HG03460 (cell line): Measurements from ENCODE around the gene NACC2.

ENCODE experiments used
- ATAC-seq: cut with Tn5 transposase; IDR thresholded peaks from one replicate; pipeline ENCODE4 v1.9.1; 2021; ENCODE audit not compliant: unreplicated experiment

The NACC2 gene

DNA sequence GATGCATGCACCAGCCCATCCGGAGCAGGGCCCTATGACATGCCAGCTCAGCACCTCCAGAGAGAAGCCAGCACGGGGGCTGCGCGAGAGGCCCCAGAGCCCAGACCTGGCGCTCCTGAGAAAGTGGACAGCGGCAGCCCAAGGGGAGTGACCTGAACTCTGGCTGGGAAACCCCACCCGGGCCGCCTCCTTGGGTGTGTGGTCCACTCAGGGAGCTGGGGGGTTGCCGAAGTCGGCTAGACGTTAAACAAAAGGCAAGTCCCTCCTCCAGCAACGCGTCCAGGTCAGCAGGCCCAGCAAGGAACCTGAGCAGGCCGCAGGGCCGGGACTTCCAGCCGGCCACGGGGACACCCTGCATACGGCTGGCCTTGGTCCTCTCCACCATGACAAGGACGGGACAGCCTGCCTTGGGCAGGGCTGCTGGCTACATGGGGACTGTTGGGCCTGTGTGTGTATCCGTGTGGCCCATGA lies 35.7 kb downstream of the NACC2 start:
- no peak for ATAC-seq

DNA sequence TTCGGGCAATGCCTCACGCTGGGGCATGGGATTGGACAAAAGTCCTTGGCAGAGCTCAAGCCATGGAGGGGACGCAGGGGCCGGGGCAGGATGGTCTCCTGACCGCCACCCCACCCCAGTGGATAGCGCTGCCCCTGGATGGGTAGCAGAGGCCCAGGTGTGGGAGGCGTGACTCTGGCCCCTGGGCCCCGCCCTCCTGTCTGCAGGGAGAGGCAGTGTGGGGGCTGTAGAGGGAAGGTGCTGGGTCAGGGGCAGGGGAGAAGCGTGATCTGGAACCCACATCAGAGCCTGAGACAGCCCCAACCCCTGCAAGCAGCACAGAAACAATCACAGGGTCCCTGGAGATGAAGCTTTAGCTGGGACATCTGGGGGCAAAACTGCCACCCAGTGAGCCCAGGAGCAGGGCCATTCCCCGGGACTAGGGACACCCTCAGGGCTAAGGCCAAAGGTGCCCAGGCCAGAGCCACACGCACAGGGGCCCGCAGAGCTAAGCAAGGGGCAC lies 36.2 kb downstream of the NACC2 start:
- ATAC-seq: no peak

DNA sequence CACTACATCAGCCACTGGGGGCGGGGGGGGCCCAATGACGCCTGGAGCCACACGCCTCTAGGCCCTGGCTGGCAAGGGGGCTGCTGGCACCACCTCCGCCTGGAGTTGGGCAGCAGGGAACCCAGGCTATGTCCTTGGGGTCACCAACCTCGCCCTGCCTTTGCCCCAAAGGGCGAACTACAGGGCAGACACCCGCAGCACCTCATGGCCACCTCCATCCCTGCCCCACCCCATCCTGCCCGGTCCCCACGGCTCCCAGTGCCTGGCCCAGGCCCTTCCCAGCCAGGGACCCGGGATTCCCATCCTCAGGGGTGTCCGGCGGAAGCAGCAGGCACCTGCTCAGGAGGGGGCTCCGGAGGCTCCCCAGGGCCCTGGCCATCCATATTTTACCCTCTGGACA lies 37.0 kb downstream of the NACC2 start:
- ATAC-seq: no peak

DNA sequence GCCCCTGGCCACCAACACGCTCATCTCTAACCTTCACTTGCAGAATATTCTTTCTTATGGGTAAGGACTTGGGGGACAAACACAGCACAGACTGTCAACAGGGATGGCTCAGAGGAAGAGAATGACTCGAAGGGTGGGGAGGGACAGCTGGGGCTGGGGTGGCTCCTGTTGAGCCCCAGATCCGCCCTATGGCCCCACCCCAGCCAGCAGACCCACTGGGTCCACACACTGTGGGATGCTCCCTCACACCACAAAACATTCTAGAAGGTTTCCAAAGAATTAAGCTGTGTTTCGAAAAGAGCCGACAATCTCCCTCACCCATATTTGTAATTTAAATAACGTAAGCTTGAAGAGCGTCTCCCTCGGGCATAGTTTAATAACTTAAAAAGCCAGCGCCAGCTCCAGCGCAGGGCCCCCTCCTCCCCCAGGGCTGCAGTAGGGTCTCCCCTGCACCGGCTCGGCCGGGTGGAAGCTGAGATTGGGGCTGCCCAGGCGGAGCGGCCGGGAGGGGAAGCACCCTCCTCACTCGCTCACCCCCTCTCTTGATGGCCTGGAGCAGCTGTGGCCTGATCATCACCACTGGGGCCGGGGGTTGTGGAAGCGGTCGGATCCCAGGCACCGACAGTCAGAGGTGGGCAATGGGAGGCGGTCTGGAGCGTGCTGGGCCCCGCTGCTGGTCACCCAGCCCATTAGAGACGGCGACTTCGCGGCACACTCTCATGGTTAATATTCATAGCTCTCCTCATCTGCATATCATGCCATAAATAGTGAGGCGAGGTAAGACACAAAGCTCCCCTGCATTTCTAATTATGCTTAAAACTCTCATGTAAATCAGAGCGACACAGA lies 37.6 kb downstream of the NACC2 start:
- ATAC-seq: no peak

DNA sequence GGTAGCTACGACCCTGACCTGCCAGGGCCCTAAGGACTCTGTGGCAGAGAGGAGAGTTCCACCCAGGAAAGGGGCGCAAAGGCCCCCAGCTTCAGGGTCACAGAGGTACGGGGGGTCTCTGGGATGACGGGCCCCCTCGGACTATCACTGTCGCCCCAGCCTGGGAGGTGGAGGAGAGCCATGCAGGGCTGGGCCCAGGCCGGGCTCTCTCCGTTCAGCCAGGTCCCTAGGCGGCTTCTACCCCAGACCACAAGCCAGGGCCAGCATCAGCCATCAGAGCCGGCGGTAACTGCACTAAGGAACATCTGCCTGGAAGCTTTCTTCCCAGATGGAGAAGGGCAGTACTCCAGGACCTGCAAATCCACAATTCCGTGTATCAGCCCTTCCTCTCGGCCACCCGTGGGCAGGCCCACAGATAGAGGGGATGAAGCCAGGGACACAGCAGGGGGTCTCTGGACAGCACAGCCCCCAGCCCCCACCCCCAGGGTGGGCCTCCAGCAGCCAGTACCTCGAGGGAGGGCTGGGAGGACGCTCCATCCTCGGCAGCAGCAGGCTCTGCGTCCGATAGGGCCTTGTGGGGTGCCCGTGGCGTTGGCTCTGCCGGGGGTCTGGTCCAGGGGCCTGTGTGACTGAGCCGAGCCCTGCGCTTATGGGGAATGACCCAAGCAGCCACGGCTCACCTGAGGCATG lies 38.4 kb downstream of the NACC2 start:
- ATAC-seq: no peak

DNA sequence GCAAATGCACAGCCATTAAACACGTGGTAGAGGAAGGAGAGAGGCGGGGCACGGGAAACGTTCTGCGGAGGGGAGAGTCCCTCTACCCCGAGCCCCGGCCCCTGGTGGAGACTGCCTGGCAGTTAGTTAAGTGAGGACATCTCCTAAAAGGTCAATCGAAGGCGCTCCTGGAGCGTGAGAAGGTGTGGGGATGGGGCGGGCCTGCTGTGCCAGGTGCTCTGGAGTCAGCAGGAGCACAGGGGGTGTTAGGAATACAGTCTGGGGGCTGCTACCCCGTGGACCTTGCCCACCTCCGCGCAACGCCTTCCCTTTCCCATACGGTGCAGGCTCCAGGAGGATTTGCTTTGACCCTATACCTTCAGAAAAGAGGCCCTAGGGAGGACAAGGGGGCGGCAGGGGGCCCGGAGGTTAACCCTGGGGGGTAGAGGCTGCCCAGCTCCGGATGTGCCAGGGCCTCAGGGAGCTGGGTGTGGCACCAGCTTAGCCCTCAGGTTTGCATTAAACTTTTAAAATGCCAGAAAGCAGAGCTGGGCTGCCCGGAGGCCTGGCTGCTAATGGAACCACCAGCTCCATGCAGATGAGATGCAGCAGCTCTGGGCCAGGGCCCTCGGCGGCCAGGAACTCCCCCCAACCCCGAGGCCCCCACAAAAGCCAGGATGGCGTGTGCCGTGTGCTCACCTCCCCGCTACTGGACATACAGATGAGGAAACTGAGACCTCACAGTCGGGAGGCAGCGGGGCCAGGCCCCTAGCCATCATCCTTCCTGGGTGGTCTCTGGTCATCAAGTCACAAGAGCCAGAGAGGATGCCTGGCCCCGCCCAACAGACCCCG lies 39.2 kb downstream of the NACC2 start:
- no peak for ATAC-seq

DNA sequence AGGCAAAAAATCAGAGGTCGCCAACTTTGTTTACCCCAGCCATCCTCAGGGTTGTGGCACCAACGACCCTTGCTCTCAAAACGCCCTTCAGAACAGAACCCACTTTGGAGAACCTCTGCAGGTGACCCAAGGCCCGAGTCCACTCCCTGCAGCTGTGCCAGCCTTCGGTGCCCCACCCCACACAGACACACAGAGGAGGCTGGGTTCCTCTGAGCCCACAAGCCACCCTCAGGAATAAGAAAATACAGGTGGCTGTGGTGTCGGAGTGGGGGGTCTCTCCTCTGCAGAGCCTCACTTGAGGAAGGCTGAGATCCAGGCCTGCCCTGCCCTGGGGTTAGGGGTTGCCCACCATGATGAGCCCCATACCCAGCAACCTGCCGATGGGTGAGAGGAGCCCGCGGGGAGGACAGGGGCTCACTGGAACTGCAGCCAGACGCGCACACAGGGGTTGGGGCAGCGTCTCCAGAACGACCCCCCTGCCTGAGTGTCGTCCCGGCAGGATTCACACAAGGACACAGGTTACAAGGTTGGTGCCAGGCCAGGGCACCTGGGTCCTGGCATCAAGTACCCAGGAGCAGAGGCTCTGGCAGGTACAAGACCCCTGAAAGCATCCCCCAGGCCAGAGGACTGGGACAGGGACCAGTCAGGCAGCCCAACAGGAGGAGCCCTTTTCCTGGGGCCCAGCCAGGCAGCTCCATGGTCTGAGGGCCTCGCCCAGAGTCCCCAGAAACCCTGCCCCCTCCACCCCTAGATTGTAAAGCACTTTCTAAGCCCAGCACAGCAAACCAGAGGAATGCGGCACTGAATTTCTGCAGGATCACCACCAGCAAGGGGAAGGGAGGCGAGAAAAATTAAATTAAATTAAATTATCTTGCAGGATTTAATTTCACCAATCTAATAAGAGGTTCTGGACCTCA lies 40.0 kb downstream of the NACC2 start:
- ATAC-seq: no peak

DNA sequence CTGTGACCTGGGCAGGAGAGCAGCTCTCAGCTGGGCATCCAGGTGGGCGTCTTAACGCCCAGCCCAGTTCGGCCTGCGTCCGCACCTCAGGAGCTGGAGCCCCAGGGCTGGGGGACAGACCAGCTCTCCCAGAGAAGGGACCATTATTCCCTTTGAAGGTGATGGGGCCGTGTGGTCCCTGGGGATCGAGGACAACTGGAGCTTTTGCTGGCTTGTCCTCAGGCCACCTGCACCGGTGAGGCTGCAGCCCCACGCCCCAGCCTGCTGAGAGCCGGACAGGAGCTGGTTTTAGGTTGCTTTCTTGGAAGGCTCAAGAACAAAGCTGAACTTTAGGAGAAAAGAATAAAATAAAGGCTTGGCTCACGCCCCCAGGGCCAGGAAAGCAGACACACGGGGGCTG lies 40.9 kb downstream of the NACC2 start:
- ATAC-seq: no peak

DNA sequence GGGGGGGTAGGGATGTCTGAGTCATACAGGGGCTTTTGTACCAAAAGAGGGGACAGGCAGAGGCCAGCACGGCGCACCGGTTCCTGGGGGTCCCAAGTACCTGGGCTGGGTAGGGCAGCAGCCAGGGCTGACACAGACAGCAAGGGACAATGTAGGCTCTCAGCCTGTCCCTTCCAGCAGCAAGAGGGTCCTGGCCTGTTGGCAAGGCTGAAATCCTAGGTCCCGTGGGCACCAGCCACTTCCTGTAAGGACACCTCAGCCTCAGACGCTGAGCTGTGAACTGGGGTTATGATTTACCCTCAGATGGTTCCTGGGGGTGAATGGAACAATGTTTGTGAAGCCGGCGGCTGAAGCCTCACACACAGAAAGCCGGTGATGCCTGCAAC lies 41.3 kb downstream of the NACC2 start:
- ATAC-seq: no peak

DNA sequence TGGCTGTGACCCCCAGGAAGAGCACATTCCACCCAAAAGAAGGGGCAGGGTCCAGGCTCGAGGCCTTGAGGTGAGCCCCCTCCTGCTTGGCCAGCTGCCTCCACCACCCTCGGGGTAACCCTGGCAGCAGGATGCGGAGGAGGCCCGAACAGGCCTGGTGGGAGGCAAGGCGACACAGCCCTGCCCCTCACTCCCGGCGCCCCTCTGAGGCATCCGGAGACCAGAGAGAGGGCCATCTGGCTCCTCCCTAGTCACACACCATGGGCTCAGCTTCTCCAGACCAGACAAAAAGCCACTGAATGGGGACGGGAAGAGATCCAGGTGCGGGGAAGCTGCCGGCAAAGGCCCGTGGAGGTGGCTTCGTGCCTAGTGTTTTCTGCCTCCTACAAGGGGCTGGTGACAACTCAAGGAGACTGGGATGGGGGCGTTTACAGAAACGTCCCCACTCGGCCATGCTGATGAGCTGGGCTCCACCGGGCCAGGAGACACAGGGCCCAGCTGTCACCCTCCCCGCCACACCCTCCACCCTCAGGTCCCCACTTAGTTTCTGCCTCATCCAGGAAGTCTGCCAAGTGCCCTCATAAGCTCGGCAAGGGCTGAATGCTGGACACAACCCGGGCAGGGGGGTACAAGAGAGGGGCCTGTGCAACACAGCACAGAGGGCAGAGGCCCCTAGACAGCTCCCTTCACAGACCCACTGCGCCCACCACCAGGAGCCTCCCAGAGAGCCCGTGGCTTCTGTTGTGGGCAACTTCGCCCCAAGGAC lies 41.9 kb downstream of the NACC2 start:
- ATAC-seq: no peak

DNA sequence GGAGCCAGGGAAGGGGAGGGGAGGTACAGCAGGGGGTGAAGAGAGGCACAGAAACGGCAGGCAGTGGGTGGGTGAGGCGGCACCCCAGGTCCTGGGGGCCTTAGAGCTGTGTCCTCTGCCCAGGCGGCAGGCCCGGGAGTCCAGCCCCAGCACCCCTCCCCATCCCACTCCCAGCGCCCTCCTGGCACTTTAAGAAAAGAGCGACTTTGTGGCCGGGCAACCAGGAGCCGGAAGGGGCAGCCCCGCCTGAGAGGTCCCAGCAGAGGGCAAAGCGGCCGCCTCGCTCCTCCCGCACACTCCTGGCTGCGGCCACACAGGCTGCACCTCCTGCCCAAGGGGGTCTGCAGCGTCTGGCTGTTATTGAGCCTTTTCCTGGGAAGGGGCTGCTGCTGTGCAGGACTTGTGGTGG lies 42.6 kb downstream of the NACC2 start:
- no peak for ATAC-seq

DNA sequence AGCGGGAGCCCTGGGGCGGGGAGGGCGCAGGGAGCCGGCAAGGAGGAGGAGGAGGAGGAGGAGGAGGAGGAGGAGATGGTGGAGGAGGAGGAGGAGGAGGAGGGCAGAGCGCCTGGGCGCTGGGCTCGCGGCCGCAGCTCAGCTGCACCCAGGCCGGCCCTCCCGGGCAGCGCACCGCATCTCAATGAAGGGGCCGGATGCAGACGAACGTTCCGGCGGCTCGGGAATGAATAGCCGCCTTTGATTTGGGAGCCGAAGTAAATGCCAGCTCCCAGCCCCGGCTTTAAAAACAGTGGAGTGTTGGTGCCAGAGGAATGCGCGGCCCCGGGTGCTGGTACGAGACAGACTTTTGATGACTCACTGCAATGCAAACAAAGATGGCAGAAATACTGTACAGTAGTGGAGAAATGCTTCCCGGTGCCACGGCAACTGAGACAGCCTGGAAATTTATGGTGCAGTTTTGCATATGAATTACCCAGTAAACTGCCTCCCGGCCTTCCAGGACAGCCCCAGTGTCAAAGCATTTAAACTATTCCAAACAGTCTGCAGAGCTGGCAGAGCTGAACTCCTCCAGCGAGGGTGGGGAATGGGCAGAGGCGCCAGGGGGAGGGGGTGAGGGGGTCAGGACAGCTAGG lies 43.1 kb downstream of the NACC2 start:
- no peak for ATAC-seq

DNA sequence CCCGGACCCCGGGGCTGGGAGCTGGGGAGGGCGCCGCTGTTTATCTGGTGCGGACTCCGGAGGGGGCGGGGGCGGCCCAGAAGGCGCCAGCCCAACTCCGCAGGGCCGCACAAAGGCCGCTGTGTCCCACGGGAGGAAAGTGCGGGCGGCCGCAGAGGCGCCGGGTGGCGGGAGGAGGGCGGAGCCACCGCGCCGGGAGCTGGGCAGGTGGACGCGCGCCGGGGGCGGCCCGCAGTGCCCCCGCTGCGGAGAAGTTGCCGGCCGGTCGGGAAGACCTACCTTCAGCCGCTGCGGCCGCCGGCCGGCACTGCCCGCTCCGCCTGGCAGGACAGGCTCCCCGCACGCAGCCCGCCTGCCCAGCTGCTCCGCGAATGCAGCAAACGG lies 43.6 kb downstream of the NACC2 start:
- no peak for ATAC-seq

DNA sequence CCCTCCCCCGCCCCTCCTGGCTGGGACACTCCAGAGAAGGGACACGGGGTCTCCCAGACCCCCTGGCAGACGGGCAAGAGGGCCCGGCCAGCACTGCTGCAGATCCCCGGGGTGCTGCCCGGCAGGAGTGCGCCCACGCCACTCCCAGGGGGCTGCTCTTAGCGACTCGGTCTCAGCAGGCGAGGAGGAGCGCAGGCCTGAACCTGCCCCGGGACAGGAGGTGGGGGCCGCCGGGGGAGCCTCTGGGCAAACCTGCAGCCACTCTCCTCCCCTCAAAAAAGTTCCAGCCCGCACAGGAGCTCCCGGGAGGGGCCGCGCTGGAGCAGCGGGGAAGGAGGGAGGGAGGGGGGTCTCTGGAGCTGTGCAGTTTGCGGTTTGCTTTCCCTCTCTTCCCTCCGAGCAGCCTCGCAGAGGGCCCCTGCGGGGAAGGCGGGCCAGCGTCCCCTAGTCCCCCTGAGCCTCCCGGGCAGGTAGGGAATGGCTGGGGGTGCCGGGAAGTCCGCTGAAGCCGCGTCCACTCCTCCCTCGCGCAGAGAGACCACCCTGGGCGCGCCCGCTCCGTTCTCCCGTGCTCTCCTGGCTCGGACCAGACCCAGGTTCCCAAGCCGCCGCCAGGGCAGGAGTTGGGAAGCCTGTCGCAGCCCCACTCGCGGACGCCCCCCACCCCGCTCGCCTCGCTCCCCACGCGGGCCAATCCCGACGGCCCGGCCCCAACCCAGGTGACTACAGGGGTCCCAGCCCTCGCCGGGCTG lies 44.2 kb downstream of the NACC2 start:
- ATAC-seq: no peak

DNA sequence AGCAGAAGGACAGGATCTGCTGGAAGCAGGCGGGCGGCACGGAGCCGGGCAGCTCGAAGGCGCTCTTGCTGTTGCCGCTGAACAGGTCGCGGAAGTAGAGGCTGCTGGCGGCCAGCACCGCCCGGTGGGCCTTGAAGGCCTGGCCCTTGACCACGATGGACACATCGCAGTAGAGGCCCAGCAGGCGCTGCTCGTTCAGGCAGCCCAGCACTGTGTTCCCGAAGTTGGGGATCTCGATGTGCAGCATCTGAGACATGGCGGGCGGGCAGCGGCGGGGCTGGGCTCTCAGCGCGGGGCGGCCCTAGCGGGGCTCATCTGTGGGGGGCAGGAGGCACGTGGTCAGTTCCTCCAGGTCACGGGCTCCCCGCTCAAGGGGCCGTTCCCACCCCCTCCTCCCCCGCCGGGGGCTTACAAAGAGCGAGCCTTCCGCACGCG lies 44.8 kb downstream of the NACC2 start:
- no peak for ATAC-seq

DNA sequence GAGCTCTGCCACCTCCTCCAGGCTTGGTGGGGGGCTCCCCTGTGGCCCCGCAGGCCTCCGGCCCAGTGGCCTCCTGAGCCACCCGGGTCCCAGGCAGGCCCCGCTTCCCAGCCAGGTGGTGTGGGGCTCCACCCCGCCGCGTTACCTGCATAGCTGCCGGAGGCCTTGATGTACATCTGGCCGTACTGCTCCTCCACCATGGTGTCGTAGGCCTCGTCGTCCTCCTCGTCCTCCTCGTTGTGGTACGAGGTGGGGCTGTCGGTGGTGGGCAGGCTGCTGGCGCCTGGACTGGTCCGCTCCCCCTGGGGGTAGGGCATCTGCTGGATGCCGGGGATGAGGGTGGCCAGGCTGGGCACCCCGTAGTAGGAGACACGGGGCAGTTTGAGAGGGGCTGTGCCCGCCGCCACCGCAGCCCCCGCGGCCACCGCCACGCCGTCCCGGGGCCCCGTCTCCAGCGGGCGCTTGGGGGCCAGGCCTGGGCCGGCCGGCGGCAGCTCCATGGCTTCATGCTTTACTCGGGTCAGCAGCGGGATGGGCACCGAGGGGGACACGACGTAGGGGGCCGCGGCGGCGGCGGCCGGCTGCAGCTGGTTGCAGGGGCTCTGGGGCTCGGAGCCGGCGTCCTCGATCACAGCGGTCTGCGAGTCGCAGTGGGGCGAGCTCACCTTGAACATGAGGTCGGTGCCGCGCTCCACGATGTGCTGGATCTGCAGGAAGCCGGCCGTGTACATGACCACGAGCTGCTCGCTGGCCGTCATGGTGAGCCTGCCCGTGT lies 45.4 kb downstream of the NACC2 start:
- ATAC-seq: no peak

DNA sequence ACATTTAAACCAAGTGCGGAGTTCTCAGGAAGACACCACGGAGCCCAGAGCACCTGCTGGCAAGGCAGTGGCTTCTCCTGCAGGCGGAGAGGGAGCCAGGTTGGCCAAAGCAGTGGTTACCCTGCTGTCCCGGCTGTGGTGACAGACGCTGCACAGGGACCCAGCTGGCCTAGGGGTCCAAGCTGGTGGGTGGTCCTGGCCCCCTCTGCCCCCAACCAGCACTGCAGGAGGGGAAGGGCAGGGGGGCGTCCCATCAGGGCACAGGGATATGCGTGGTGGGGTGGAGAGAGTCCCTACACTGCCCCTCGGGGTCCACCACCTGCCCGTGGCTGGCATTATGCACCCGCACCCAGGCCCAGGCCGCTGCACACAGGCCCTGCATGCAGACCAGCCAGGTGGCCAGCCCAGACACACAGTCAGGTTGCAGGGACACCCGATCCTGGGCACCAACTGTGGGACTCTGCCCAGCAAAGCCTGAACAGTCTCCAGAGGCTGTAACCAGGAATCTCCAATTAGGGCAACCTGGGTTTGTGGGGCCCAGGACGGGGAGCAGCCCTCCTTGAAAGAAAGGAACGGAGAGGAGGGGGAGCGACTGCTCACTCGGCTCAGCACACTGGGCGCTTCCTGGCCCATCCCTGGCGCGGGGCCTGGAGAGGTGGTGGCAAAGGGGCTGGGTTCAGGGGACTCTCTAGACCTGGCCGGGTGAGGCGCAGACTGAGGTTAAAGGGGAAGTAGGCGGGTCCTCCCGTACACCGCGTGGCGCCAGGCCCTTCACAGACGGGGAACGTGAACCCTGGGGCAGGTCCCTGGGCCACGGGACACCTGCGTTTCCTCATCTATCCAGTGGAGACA lies 46.3 kb downstream of the NACC2 start:
- no peak for ATAC-seq
